ENCODE data around the gene TM7SF3.
"Not testable (repeated sequence)": the region's sequence is repeated elsewhere in the genome, so short reads cannot be mapped to it uniquely, and the experiment has no call there.

TM7SF3 gene

GRCh38 chr12:26978801-26979200 lies 35.4 kb downstream of the TM7SF3 start:
- DNase-seq (ENCODE audit: low read depth), result no peak

DNA sequence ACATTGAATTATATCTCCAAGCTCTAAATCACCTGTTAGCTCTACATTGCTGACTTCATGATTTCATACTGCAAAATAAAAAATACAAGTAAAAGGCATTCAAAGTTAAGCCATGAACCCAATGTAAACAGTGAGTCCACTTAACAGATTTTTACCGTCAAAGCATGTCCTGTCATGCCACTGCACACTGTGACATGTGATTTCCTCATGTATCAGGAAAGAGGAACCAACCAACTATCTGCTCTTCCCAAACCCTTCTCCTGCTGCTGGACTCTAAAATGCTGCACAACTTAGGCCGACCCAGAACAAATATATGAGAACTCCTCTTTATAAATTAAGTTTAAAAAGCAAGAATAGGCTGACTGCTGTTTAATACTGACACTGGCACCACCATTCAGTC lies 37.5 kb downstream of the TM7SF3 start:
- no peak for DNase-seq (ENCODE audit: low read depth)

DNA sequence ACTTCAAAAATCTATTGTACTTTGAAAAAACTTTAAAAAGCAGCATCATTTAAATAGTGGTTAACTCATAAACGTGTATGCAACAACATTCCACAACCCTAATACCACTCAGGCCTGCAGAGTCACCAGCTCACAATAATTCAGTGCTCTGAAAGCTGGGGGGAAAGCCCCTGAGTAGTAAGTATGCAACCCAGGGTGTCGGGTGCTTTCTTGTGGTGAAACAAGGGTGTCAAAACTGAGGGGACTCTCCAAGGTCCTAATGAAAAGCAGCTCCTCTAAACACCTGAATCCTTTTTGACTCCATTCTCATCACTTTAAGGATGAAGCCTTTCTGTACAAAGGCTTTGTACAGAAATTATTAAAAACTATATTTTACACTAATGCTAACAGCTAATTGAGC lies 42.2 kb downstream of the TM7SF3 start:
- DNase-seq (ENCODE audit: low read depth), result peak; percentile 27

DNA sequence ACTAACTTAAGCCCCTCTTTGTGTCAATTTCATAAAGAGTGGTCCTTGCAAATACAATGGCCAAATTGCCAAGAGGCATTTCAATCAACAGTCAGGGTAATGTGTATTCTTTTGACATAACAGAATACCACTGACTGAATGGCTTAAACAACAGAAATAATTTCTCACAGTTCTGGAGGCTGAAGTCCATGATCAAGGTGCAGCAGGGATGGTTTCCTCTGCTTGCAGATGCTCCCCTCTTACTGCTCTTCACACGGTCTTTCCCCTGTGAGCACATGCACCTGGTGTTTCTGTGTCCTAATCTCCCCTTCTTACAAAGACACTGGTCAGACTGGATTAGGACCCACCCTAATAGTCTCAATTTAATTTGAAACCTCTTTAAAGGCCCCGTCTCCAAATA lies 44.0 kb downstream of the TM7SF3 start:
- DNase-seq (ENCODE audit: low read depth), result no peak

GRCh38 chr12:26966842-26967241 lies 47.3 kb downstream of the TM7SF3 start:
- no peak for DNase-seq (ENCODE audit: low read depth)

DNA sequence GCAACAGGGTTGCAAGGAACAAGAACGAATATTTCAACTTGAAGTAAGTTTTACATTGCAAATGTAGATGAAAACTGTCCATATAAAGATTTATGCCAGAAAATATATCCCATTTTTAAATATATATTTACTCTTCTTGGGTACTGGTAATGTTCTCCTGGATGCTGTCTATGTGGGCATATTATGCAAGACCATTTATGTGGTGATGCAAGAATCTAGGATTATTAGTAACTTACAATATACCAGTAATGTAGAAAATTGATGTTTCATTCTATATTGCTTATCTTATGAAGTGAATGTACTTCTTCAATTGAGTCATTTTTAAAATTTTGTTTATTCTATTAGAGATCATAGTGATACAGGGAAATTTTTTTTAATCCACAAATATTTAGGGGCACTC lies 50.8 kb downstream of the TM7SF3 start:
- no peak for DNase-seq (ENCODE audit: low read depth)

DNA sequence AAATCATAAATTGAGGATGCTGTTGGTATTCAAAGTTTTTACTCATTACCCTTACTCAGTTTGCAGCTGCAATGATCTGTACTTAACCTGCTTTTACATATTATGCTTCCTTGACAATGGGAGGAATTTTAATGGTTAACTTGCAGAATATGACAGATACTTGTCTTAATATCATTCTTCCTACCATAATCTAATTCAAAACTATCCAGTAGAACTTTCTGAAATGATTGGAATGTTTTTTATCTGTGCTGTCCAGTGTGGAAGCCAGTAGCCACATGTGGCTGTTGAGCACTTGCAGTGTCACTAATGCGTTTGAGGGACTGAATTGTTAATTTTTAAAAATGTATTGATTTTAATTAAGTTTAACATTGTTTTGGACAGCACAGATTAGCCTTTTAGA lies 52.4 kb downstream of the TM7SF3 start:
- no peak for DNase-seq (ENCODE audit: low read depth)

DNA sequence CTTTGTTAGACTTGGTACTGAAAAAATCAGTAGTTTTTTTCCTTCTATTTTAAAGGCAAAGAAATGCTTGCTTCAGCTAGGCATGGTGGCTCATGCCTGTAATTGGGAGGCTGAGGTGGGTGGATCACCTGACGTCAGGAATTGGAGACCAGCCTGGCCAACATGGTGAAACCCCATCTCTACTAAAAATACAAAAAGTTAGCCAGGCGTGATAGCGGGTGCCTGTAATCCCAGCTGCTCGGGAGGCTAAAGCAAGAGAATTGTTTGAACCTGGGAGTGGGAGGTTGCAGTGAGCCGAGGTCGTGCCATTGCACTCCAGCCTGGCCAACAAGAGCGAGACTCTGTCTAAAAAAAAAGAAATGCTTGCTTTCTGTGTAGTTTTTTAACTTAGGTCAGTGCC lies 52.8 kb downstream of the TM7SF3 start:
- not testable (repeated sequence) for DNase-seq (ENCODE audit: low read depth)

DNA sequence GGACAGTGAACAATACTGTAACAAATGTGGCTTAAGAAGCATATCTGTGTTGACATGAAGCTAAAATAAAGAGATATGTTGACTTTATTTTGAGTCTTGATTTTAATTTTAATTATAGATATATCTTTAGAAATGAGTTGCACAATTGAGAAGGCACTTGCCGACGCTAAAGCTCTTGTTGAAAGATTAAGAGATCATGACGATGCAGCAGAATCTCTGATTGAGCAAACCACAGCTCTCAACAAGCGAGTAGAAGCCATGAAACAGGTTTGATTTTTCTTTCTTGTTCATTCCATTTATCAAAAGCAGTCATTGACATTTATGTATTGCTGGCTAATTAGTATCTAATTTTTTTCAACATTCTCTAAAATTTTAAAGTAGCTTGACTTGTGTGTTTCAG lies 60.2 kb downstream of the TM7SF3 start:
- DNase-seq (ENCODE audit: low read depth), result no peak

DNA sequence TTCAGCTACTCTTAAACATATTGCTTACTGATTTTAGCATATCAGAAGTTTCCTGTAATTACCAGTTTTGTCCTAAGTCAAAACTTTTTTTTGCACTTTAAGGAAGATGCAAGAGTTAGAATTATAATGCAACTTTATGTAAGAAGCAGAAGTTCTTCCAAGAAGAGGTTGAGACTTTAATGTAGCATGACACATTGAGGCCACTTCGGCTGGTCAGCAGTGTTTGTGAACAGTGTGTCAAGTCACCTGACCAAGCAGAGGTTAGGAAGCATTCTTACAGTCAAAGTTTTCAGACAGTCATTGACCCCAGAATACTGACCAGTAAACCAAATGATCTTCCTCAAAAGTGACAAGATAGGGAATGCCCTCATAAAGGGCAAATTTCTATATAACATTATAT lies 60.7 kb downstream of the TM7SF3 start:
- no peak for DNase-seq (ENCODE audit: low read depth)

GRCh38 chr12:26948309-26948708 lies 65.9 kb downstream of the TM7SF3 start:
- no peak for DNase-seq (ENCODE audit: low read depth)

GRCh38 chr12:26941215-26941594 lies 73.0 kb downstream of the TM7SF3 start:
- DNase-seq (ENCODE audit: low read depth), result no peak

DNA sequence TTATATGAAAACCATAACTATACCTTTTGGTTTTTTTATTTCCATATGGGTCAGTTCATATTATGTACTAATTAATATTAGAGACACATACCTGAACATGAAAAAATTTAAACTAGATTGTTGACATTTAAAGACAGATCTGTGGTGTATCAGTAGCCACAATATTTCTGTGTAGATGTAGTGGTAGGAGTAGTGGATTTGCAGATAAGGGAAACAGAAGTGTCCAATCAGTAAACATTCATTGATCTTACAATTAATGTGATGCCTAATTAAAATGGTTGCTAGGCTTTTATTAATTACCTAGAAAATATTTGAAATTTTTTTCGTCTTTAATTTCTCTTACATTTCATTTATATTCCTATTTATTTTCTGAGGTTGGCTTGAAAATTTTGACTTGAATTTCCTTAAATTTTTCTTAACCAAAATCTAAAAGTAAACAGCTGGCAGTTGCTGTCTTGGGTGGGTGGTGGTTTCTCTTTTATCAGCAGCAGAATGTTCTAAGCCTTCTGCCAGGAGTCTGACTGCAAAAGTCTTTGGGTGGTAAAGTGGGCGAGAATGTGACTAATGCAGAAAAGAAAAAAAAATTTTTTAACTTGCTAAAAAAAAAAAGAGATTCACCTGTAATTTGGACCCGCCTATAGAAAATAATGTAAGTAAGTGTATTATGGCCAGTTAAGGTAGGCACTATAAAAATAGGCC lies 73.5 kb downstream of the TM7SF3 start:
- DNase-seq (ENCODE audit: low read depth), result peak; percentile 19

DNA sequence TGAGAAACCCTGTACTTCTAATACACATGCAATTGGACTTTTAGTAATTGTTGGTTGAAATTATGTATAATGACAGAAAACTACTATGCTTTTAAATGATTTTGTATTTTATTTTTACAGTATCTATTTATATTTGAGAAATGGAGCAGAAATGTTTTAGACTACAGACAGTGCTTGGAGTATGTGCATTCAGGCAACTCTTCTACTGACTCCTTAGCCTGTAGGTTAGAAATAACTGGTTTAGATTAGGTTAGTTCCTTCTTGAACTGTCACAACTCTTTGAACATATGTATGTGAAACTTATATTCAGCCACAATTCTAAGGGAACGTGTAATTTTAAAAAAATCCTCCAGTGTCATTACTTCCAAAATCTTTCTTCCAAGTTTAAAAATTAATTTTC lies 74.2 kb downstream of the TM7SF3 start:
- DNase-seq (ENCODE audit: low read depth), result no peak

DNA sequence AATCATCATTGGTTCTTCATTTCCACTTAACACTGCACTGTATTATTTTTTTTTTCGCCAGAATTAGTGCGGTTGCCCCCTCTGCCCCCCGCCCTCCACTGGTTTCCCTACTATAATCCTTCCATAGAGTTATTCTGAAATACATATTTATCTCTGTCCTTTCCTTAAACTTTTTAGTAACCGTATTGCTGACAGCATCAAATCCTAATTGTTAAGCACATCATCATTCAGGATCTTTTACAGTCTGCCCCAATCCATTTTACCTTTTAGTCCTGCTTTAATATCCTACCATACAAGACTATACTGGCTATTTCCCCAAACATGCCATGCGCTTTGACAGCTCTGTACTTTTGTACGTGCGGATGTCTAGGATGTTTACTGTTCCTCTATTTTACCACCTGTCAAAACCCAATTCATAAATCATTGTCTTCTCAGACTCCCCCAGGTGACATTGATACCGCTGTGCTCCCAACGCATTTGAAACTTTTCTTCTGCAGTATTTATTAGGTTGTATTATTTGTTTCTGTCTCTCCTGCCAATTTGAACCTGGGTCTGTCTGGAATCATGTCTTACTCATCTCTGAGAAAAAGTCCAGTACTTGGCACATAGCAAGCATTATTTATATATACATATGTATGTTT lies 74.9 kb downstream of the TM7SF3 start:
- DNase-seq (ENCODE audit: low read depth), result no peak

GRCh38 chr12:26938701-26939062 lies 75.5 kb downstream of the TM7SF3 start:
- DNase-seq (ENCODE audit: low read depth), result no peak

DNA sequence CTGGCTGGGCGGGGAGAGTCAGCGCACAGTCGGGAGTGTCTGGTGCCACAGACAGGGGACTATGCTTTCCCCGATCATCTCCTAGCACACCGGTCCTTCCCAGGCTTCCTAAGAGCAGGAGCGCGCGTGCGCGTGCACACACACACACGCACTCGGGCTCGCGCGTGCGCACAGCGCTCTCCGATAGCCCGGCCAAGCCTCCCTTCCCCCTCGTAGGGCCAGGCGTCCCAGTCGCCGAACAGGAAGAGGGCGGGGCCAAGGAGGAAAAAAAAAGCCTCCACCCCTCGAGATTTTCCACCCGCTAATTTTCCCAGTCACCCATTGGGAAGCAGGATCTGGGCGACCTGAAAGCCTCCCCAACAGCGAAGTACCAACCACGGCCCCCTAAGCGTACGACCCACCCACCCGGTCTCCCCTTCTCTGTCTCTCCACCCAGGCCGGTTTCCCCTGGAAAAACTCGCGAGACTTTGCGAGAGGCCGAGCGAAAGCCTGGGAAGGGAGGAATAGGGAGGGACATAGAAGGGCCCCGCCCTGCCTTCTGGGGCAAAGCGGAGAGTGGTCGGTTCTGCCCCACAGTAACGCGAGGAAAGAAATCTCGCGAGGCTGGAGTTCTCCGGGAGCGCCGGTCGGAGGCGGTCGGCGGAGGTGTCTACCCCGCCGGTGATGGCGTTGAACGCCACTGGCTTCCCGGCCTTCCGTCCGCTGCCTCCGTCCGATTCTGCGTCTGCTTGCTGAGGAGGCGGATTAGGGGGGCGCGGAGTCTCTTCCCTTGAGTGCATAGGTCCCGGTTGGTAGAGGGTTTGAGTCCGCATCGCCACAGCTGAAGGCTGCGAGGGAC lies 76.1 kb downstream of the TM7SF3 start, which contains the start of the genes FGFR1OP2 and INTS13:
Gene FGFR1OP2 (plus strand): TSS at position 608 of the 838 bp plus-strand sequence. CDS start 15,689 bp downstream, outside the sequence.
Gene INTS13 (minus strand): TSS at position 119 of the 838 bp plus-strand sequence. CDS start 1,178 bp downstream, outside the sequence.
- DNase-seq (ENCODE audit: low read depth), result peak; percentile 94

GRCh38 chr12:26937443-26937862 lies 76.7 kb downstream of the TM7SF3 start:
- DNase-seq (ENCODE audit: low read depth), result no peak

- no peak for DNase-seq (ENCODE audit: low read depth)
These were observed 77.4 kb downstream of the TM7SF3 start for GRCh38 chr12:26936559-26937442.

GRCh38 chr12:26935636-26936378 lies 78.4 kb downstream of the TM7SF3 start:
- DNase-seq (ENCODE audit: low read depth), result no peak

GRCh38 chr12:26929590-26929989 lies 84.6 kb downstream of the TM7SF3 start:
- no peak for DNase-seq (ENCODE audit: low read depth)

Measured in stimulated activated CD8-positive, alpha-beta memory T cell treated with anti-CD3 and anti-CD28 coated beads, Interleukin-12 subunit alpha, Interleukin-12 subunit beta, amount 100 ng/mL, for 1 hour (primary cell).